Measurements from ENCODE around the gene DOCK6.
"Not testable (repeated sequence)": the region's sequence is repeated elsewhere in the genome, so short reads cannot be mapped to it uniquely, and the experiment has no call there.

The DOCK6 gene

DNA sequence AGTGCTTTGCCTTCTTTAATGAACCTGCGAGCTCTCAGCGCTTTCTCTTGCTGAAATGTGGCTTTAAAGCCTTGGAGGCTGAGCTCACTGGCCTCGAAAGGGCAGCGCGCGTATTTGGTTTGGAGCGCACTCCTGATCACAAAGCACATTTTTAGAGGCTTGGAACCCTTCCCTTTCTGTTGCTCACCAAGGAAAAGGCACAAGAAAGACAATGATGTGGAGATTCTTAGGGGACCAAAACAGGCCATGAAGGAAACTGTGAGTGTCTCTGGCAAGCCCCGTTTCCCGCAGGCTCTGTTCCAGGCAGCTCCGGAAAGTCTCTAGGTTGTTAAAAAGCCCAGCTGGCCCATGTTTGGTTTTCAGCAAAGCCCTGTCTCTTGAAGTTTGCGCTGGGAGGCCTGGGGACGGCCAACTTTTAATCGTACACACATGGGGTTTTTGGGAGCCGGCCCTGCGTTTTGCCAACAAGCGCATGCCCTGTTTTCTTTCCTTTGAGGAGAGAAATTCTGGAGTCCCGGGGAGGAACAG is 97.4 kb downstream of the DOCK6 start:
- peak overlapping the region; percentile 15 for H3K4me3 ChIP-seq (ENCODE audit: low read depth, low read length)
- in situ Hi-C loops (cut with HindIII; ENCODE audit: low sequenced_read_pairs), result no loop called here
- DNase-seq (ENCODE audit: low read depth, low spot score), result peak; percentile 96
- TF ChIP-seq CTCF (IDR thresholded peaks at IDR 0.05; ENCODE audit: low read depth, low read length), result no peak

DNA sequence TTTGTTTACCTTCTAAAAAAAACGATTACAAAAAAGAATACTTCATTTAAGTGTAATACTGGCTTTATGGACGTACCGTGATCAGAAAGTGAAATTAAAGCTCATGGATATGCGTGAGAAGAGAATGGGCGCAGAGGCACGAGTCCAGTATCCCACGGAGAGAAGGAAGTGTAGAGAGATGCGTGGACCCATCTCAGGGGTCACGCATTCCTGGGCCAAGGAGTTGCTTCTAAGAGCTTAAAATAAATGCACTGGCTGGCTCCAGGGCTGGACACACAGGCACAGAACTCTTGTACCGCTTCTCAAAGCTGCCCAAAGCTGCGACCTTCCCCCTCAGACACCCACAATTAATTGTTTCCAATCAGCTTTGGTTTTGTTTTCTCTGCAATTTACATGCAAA is 98.0 kb downstream of the DOCK6 start:
- TF ChIP-seq CTCF (IDR thresholded peaks at IDR 0.05; ENCODE audit: low read depth, low read length), result no peak
- peak overlapping the region; percentile 15 for H3K4me3 ChIP-seq (ENCODE audit: low read depth, low read length)
- in situ Hi-C loops (cut with HindIII; ENCODE audit: low sequenced_read_pairs), result no loop called here
- no peak for DNase-seq (ENCODE audit: low read depth, low spot score)

- DNase-seq (ENCODE audit: low read depth, low spot score); in situ Hi-C loops (cut with HindIII; ENCODE audit: low sequenced_read_pairs): not testable (repeated sequence)
Measured at GRCh38 chr19:11160440-11160768, 101.9 kb downstream of the DOCK6 start.

GRCh38 chr19:11159598-11160439 is 102.5 kb downstream of the DOCK6 start:
- in situ Hi-C loops (cut with HindIII; ENCODE audit: low sequenced_read_pairs), result no loop called here
- H3K4me3 ChIP-seq (ENCODE audit: low read depth, low read length), result no peak overlapping the region
- TF ChIP-seq CTCF (IDR thresholded peaks at IDR 0.05; ENCODE audit: low read depth, low read length), result no peak
- DNase-seq (ENCODE audit: low read depth, low spot score), result no peak

More at GRCh38 chr19:11160440-11160768, 101.9 kb downstream of the DOCK6 start:
- H3K4me3 ChIP-seq (ENCODE audit: low read depth, low read length), result not testable (repeated sequence)

GRCh38 chr19:11155373-11156120 is 106.8 kb downstream of the DOCK6 start, which contains the start of gene SPC24:
TSS of gene SPC24 (minus strand) at chr19:11155782. CDS start at chr19:11155776, 6 bp downstream.
- peak; percentile 98 for DNase-seq (ENCODE audit: low read depth, low spot score)
- peak; percentile 0 for TF ChIP-seq CTCF (IDR thresholded peaks at IDR 0.05; ENCODE audit: low read depth, low read length)
- in situ Hi-C loops (cut with HindIII; ENCODE audit: low sequenced_read_pairs), result no loop called here
- peak within 1 kb of the TSS; percentile 71 for H3K4me3 ChIP-seq (ENCODE audit: low read depth, low read length)

- in situ Hi-C loops (cut with HindIII; ENCODE audit: low sequenced_read_pairs), result no loop called here
- TF ChIP-seq CTCF (IDR thresholded peaks at IDR 0.05; ENCODE audit: low read depth, low read length), result no peak
- DNase-seq (ENCODE audit: low read depth, low spot score), result no peak
- H3K4me3 ChIP-seq (ENCODE audit: low read depth, low read length), result peak overlapping the region; percentile 71
Measured at GRCh38 chr19:11154683-11155047, 107.7 kb downstream of the DOCK6 start.
